ENCODE measurements around the gene SPANXA1.
"Not testable (repeated sequence)": the region's sequence is repeated elsewhere in the genome, so short reads cannot be mapped to it uniquely, and the experiment has no call there.

- not testable (repeated sequence) for TF ChIP-seq CTCF (IDR thresholded peaks at IDR 0.05); POLR2AphosphoS5 (IDR thresholded peaks at IDR 0.05; ENCODE audit: insufficient read depth in 1 of 2, low read depth in 1 of 2); POLR2A (IDR thresholded peaks at IDR 0.05)
These were observed 42.0 kb downstream of the SPANXA1 start for GRCh38 chrX:141542551-141542950.

All from vagina (tissue), 2 donors.